Measurements from ENCODE around the gene KCNIP3.

The KCNIP3 gene

GRCh38 chr2:95296880-95297487 lies at the start of gene KCNIP3:
KCNIP3 (plus strand) TSS chr2:95297347; CDS start chr2:95297439, 92 bp downstream.
- no peak for TF ChIP-seq CTCF (IDR thresholded peaks at IDR 0.05; ENCODE audit: low read depth, low read length)
- peak in 1 of 2 donors; percentile 37 for DNase-seq (ENCODE audit: low read depth in 2 of 2)
- no peak within 1 kb of the TSS for H3K4me3 ChIP-seq (replicated peaks in 1 of 2; ENCODE audit: low read depth in 2 of 2, low read length in 2 of 2)

- H3K4me3 ChIP-seq (replicated peaks in 1 of 2; ENCODE audit: low read depth in 2 of 2, low read length in 2 of 2) = no peak overlapping the region
- no peak for DNase-seq (ENCODE audit: low read depth in 2 of 2)
- no peak for TF ChIP-seq CTCF (IDR thresholded peaks at IDR 0.05; ENCODE audit: low read depth, low read length)
Observed at GRCh38 chr2:95258271-95258670, 38.9 kb upstream of the KCNIP3 start.

GRCh38 chr2:95260028-95261023 lies 36.8 kb upstream of the KCNIP3 start:
- DNase-seq (ENCODE audit: low read depth in 2 of 2) = peak in 1 of 2 donors; percentile 22

GRCh38 chr2:95261602-95262001 lies 35.5 kb upstream of the KCNIP3 start:
- no peak for TF ChIP-seq CTCF (IDR thresholded peaks at IDR 0.05; ENCODE audit: low read depth, low read length)
- DNase-seq (ENCODE audit: low read depth in 2 of 2) = no peak
- H3K4me3 ChIP-seq (replicated peaks in 1 of 2; ENCODE audit: low read depth in 2 of 2, low read length in 2 of 2) = no peak overlapping the region

More at GRCh38 chr2:95260028-95261023, 36.8 kb upstream of the KCNIP3 start:
- no peak for TF ChIP-seq CTCF (IDR thresholded peaks at IDR 0.05; ENCODE audit: low read depth, low read length)
- H3K4me3 ChIP-seq (replicated peaks in 1 of 2; ENCODE audit: low read depth in 2 of 2, low read length in 2 of 2) = no peak overlapping the region

- DNase-seq (ENCODE audit: low read depth in 2 of 2) = no peak
- no peak for TF ChIP-seq CTCF (IDR thresholded peaks at IDR 0.05; ENCODE audit: low read depth, low read length)
- no peak overlapping the region for H3K4me3 ChIP-seq (replicated peaks in 1 of 2; ENCODE audit: low read depth in 2 of 2, low read length in 2 of 2)
Observed at GRCh38 chr2:95262896-95263542, 34.1 kb upstream of the KCNIP3 start.

- peak in 1 of 2 donors; percentile 17 for DNase-seq (ENCODE audit: low read depth in 2 of 2)
- TF ChIP-seq CTCF (IDR thresholded peaks at IDR 0.05; ENCODE audit: low read depth, low read length) = no peak
Observed at GRCh38 chr2:95264624-95265023, 32.5 kb upstream of the KCNIP3 start.

More at GRCh38 chr2:95264624-95265023, 32.5 kb upstream of the KCNIP3 start:
- no peak overlapping the region for H3K4me3 ChIP-seq (replicated peaks in 1 of 2; ENCODE audit: low read depth in 2 of 2, low read length in 2 of 2)

Measured in cardiac fibroblast (primary cell).